H54 (cell line): ENCODE results near the gene SLIT2.

Experiments used
- DNase-seq: peaks from one replicate; pipeline ENCODE4 v3.0.0; 2011; ENCODE audit warnings: low spot score, mixed read lengths; ENCODE audit not compliant: insufficient read length
- FAIRE-seq: peaks from 3 replicates; lab custom pipeline; 2011; peaks lifted over from hg19 to GRCh38; lab: Jason Lieb, UNC
- POLR2A ChIP-seq: IDR thresholded peaks from 2 replicates; pipeline ENCODE4 v1.6.1; 2011; ENCODE audit warnings: low read depth, mild to moderate bottlenecking, low read length

Gene SLIT2

DNA sequence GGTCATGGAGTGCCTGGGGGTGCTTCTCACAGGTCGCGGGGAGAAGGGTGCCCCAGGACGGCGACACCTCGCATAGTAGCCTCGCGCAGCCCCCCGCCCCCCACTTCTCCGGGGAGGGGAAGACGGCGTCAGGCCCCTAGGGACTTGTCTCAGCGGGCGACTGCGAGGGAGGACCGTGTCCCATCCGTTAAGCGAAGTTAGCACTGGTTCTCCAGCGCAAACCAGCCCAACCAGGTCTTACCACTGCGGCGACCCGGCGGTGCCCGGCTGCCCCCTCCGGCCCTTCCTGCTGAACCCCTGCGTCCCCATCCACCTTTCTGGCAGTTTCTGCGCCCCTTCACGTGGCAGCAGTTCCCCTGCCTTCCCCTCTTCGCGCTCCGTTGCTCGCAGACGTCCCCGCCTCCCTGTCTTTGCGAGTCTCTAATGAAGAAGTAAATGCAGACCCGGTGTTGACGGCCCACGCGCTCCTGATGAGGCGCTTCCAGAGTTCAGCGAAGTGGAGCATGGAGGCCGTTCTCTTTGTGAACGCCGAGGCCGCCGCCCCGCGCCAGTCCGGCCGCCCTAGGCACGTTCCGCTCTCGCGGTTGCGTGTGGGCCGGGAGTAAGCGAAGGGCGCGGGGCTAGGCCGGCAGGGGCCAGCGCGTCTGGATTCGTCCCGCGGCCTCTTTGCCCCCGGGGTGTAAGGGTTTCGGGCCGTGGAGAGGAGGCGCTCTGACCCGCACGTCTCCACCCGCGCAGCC, 3.0 kb downstream of the SLIT2 start:
- DNase-seq (no peak), FAIRE-seq (no peak)
- TF ChIP-seq POLR2A: no peak

GRCh38 chr4:20255251-20255586, 3.5 kb downstream of the SLIT2 start:
- FAIRE-seq (no peak), DNase-seq (no peak)
- no peak for TF ChIP-seq POLR2A

DNA sequence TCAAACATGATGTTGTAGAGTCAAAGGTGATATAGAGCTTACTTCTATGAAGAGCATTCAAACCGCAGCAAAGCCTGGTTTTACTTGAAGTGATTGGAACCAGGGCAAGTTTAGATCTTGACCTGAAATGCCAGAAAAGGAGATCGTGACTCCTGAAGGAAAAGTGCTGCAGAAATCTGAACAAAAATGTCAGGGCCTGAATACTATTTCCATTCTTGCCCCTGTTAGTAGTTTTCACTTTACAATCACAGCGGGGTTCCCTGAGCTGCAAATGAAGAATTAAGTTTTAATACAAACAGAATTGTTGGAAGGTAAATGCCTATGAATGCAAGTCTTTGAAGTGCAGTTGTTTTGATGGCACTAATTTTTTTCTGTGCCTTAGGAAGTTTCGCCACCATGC, 4.1 kb downstream of the SLIT2 start:
- DNase-seq: no peak
- TF ChIP-seq POLR2A: no peak
- FAIRE-seq: no peak

DNA sequence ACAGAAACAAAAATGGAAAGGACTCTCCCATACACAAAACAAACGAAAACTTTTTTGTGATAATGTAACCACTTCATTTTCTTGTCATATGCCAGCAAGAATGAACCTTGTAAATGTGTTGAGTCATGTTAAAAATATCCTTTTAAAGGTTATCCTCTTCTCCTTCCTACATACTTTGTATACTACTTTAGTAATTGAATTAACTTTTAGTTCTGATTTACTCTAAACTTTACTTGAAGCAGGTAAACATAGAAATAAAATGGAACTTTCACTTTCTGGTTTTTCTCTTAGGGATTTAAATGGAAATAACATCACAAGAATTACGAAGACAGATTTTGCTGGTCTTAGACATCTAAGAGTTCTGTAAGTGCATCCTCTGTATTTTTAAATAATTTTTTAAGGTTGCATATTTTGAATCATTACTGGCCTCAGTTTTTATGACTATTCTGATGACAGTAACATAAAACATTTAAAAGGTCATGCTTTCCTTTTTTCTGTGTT, 4.7 kb downstream of the SLIT2 start:
- TF ChIP-seq POLR2A: no peak
- FAIRE-seq (peak; percentile 15), DNase-seq (no peak)

DNA sequence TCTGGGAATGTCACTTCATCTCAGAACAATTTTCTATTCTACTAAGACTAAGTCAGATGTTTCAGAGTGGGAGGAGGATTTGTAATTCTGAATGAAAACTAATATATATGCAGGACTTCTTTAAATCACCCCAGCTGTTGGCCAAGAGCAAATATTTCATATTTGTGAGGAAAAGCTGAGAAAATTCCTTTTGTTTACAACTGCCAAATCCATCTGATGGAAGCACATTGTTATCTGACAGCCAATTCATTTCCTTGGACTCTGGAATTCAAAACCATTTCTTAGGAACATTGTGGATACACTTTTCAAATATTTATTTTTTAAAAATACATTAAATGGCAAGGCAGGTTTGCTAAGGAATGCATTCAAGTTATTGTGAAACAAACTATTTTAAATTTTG, 8.0 kb downstream of the SLIT2 start:
- no peak for FAIRE-seq
- no peak for TF ChIP-seq POLR2A
- no peak for DNase-seq

- no peak for TF ChIP-seq POLR2A
- no peak for FAIRE-seq
- no peak for DNase-seq
Measured at GRCh38 chr4:20260821-20261220, 9.1 kb downstream of the SLIT2 start.

DNA sequence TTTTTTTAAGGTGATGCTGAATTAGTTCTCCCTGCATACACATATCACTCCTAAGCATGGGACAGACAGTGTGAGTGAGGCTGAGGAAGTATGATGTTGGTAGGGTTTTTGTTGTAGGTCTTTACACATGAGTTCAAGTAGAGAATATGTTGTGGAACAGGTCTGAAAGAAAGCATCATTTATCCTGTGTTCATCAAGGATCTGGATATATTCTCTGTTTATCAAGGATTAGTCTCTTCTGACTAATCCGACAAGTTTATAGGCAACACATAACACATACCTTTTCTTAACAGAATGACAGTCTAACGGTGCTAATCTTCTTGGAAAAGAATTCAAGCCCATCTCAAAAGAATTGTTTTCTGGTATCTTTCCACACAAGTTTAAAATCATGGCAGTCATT, 10.5 kb downstream of the SLIT2 start:
- TF ChIP-seq POLR2A: no peak
- FAIRE-seq (no peak), DNase-seq (no peak)

- no peak for FAIRE-seq
- TF ChIP-seq POLR2A: no peak
- no peak for DNase-seq
Measured at GRCh38 chr4:20264688-20265087, 13.0 kb downstream of the SLIT2 start.

GRCh38 chr4:20265726-20266125, 14.0 kb downstream of the SLIT2 start:
- DNase-seq (no peak), FAIRE-seq (no peak)
- no peak for TF ChIP-seq POLR2A

GRCh38 chr4:20266215-20267082, 14.7 kb downstream of the SLIT2 start:
- FAIRE-seq: no peak
- no peak for TF ChIP-seq POLR2A
- no peak for DNase-seq

- TF ChIP-seq POLR2A: no peak
- FAIRE-seq (no peak), DNase-seq (no peak)
Measured at GRCh38 chr4:20268028-20268427, 16.3 kb downstream of the SLIT2 start.

DNA sequence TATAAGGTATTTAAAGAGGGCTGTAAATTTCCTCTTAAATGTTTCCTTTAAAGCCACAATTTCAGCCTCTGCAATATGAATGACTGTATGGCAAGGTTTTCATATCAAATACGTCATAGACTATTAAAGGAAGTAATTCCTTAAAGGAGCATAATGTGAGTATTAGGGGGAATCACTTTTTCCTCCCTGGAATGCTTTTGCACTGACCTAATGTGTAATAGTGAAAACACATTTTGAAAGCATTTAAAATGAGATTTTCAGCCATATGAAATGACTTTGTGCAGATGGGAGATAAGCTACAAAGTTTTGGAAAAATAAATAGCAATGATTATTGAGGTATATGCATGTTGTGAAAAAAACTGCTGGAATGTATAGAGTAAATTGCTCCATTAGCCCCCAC, 17.6 kb downstream of the SLIT2 start:
- FAIRE-seq: no peak
- DNase-seq: no peak
- no peak for TF ChIP-seq POLR2A

GRCh38 chr4:20271950-20272349, 20.2 kb downstream of the SLIT2 start:
- FAIRE-seq (no peak), DNase-seq (no peak)
- no peak for TF ChIP-seq POLR2A

- FAIRE-seq (peak; percentile 55), DNase-seq (no peak)
- TF ChIP-seq POLR2A: no peak
Measured at GRCh38 chr4:20272411-20272872, 20.7 kb downstream of the SLIT2 start.
